Measurements from ENCODE around the gene ZFTA.
"Not testable (repeated sequence)": the region's sequence is repeated elsewhere in the genome, so short reads cannot be mapped to it uniquely, and the experiment has no call there.

Gene ZFTA

DNA sequence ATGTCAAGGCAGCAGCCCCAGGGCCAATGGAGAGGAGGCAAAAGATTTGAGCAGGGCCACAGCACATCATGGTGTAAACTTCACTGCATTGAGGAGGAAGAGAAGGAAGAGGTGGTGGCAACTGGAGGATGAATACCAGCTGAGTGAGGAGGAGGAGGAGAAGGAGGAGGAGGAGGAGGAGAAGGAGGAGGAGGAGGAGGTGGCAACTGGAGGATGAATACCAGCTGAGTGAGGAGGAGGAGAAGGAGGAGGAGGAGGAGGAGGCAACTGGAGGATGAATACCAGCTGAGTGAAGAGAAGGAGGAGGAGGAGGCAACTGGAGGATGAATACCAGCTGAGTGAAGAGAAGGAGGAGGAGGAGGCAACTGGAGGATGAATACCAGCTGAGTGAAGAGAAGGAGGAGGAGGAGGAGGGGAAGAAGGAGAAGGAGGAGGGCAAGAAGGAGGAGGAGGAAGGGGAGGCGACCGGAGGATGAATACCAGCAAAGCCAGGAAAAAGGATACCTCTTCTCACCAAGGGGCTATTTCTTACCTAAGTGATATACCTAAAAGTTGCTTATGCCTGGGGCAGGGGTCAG, 3.3 kb upstream of the ZFTA start:
- DNase-seq: not testable (repeated sequence)

DNA sequence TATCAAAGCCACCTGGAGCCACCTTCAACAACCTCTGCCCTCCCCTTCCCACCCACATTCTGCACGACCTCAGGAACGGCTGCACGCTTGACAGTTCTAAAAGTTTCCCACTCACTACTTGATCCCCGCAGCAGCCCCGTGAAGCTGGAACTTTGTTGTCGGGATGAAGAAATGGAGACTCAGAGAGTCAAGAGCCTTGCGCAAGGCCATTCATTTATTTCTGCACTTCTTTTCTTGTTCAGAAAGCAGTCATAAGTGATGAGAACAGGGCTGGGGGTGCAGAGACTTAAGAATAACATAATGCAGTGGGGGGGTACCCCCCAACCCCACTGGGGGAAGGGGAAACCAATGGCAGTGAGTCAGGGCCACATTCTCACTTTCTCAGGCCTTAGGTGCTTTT, 2.2 kb upstream of the ZFTA start:
- no peak for DNase-seq

DNA sequence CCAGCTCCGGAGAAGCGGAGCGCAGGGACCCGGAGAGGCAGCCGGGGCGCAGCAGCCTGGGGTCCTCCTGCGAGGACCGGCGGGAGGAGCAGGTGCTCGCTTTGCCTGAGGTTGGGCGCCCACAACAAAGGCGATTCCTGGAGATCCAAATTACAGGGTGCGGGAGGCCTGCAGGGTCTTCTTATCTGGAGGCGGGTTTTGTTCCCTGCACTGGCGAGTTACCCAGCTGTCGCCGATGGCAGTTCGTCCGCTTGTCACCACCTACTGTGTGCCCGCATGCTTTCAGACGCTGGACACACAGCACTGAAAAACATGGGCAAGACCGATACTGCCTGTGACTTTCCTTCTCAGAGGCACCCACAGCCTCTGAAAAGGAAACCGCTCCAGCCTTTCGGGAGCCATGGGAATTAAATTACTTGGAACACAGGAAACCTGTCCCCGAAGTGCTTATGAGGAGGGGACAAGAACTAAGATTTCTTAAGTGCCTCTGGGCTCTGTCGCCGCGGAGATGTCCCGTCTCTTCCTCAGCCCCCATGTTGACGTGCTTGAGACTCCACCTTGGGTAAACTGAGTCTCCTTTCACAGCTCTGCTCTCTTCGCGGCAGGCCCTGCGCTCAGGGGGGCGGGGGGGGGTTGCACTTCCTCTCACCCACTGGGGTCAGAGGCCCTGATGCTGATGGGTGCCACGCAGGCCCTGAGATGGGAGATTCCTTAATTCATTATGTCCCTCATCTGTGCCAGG, 1.3 kb upstream of the ZFTA start:
- DNase-seq: peak in 1 of 2 experiments; percentile 23

DNA sequence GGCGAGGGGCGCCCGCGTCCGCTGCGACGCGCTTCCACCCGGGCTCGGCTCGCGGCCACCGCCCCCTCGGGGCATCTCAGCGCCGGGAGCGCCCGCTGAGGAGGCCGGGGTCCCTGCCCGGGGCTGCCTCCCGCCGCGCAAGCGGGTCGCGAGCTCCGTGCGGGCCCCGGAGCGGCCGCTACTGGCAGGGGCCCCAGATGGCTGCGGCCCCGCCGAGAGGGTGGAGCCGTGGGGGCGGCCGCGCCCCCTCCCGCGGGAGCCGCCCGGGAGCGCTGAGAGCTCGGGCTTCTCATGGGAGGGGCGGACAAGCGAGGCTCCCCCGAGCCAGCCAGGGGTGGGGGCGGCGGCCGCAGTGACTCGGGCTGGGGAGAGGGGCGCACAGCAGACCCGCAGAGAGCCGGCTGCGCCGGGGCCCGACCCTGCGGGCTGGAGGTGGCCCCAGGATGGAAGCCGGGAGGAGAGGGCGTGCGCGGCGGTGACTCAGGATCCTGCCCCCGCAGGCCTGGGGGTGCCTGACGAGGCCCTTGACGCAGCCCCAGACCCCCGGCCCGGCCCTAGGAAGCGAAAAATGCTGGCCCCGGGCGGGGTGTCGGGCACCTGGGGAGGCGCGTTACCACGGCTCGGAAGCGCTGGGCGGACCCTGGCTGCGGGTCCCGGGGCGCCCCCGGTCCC, 603 bp upstream of the ZFTA start:
- DNase-seq: no peak

DNA sequence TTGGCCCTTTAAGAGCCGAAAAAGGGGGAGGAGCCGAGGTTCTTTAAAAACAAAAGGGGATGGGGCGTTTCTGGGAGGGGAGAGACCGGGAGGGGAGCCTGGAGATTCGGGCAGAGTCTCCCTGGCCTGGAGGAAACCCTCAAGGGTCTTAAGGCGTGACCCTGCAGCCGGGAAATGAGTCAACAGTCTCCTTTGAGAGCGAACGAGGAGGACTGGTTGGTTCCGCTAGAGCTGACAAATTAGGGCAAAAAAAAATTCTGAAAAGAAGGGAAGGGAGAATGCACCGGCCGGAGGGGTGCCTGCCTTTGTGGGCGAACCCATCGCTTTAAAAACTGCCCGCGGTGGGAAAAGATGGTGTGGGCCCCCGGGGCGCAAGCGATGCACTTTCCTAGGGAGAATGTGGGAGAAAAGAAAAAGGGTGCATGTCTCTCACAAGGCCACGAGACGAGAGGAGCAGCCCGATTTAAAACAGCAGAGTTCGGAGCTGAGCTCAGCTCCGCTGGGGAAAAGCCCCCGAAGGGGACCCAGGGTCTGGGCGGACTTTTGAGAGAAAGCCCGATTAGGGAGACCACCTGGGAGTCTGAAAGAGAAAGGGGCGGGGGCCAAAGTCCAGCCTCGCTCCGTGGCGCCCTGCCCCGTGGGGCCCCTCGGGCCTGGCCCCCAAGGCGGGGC, 874 bp downstream of the ZFTA start:
- DNase-seq: peak; percentile 41 to 62

DNA sequence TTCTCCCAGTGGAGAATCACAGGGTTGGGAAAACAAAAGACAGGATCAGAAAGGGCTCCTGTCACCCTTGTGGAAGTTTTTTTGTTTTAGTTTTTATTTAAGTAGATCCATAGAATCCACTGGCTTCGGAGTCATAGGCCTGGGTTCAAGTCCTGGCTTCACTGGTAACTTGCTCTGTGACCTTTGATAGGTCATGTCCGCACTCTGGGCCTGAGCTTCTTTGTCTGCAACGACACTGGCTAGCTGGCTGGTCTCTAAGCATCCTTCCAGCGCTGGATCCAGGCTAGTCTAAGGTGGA, 1.4 kb downstream of the ZFTA start:
- DNase-seq: no peak

DNA sequence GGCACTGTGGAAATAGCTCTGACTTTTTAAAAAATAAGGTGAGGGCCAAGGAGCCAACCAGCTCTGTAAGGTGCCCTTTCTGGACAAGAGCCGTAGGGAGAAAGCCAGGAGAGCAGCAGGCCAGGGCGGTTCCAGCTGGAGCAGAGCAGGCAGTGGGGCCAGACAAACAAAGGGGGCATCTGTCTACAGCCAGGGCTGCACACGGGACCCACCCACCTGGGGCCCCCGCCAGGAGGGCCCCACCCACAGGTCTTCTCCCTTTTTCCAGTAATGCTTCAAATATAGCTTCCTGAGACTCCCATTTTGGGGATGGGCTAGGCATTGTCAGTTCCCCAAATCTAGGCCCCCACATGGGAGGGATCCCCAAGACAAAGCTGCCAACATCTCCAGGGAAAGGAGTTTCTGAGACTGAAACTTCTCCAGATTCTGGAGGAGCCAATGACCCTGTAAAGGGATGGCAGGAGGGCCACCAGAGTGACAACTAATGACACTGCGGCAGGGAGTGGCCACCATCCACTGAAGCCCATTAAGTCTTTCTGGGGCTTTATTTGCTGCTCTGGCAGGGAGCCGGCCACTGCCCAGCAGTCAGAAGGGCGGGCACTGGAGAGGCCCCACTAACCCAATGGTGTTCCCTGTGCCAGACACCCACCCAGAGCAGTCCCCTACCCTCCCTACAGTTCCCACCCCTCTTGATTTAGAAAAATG, 1.9 kb downstream of the ZFTA start:
- no peak for DNase-seq

DNA sequence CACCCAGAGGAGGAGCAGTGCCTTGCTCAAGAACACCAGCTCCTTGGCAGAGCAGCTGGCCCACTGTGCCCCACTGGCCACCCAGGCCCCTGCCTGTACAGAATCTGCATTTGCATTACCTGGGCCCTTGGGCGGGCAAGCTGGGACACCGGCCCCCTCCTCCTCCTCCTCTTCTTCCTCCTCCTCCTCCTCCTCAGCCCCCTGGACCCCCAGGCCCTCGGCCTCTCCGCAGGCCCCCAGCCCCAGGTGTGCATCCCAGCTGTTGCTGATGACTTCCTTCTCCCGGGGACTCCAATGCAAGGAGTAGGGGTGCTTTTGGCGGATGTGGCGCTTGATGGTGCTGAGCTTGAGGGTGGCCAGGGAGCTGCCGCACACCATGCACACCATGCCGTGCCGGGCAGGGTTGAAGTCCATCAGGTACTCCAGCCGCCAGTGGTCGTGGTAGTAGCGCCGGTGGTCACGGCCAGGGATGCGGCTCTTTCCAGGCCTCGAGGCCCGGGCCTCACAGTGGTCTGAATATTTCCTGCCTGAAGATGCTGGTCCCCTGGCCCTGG, 2.8 kb downstream of the ZFTA start:
- DNase-seq: no peak

DNA sequence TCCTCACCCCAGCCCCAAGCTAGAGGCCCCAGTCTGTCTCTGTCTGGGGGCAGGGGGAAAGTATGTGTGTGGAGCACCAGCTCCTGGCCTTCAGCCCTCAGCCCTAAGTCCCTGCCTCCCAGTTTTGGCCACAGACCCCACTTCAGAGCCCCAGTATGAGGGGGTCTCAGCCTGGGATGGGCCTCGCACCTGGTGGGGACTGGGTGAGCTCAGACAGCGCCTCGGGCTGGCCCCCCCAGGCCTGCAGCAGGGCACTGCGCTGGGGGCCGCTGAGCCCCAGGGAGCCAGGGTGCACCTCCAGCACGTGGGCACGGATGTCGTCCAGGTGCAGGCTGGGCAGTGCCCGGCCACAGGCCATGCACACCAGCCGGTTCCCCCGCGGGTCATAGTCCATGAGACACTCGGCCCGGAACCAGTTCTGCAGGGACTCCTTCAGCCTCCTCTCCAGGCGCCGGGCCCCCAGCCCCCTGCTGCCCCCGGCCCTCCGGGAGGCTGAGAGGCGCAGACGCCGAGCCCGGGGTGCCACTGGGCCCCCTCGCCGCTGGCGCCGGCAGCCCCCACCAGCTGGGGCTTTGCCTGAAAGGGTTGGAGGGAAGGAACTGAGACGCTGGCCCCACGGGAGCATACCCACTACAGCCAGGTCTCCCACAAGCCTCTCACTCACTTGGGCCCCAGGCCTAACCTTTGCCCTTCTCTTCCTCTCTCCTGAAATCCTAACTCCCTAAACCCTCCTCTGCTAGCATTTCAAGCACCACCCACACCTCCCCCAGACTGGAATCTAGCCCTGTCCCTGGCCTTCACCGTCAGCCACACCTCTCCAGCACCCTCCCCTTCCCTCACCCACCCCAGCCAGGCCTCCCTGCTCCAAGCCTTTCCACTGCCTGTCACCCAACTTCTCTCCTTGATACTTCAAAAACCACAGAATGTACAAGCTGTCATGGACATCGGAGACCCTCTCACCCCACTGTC, 3.6 kb downstream of the ZFTA start:
- no peak for DNase-seq

DNA sequence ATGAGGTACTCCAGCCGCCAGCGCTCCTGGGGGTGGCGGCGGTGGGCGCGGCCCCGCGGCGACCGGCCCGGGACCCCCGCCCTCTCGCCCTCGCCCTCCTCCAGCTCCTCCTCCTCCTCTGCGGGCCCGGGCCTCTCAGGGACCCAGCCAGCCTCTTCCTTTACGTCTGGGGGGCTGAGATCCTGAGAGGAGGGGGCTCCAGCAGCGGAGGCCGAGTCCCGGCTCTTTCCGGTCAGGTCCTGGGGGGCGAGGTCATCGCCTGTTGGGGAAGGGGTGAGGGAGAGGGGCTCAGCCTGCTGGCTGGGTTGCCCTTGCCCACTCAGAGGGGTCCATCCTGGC, 4.3 kb downstream of the ZFTA start:
- DNase-seq: no peak

DNA sequence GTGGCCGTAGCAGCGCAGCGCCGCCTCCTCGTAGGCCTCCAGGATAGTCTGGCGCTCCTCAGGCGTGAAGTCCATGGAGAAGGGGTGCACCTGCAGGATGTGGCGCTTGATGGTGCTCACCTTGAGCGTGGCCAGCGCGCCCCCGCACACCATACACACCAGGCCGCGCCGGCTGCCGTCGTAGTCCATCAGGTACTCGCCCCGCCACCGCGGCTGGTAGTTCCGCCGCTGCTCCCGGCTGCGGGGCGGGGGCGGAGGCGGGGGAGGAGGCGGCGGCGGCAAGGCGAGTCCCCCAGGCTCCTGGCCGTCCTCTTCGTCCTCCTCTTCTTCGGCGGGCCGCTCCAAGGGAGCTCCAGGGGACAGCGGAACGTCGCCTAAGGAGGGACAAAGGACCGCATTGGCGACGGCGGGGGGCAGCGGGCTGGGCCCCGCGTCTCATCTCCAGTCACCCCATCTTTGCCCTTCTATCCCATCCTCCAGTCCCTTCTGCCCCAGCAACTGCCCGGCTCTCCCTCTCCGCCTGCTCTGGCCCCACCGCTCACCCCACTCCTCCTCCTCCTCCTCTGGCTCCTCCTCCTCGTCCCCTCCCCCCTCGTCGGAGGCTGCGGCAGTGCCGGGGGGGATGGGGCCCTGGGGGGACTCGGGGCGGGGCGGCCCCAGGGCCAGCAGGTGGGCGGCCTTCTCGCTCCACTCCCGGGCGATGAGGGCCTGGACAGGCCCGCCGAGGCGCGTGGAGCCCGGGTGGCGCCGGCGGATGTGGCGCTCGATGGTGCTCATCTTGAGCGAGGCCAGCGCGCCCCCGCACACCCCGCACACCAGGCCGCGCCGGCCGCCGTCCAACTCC, 4.9 kb downstream of the ZFTA start:
- DNase-seq: no peak

DNA sequence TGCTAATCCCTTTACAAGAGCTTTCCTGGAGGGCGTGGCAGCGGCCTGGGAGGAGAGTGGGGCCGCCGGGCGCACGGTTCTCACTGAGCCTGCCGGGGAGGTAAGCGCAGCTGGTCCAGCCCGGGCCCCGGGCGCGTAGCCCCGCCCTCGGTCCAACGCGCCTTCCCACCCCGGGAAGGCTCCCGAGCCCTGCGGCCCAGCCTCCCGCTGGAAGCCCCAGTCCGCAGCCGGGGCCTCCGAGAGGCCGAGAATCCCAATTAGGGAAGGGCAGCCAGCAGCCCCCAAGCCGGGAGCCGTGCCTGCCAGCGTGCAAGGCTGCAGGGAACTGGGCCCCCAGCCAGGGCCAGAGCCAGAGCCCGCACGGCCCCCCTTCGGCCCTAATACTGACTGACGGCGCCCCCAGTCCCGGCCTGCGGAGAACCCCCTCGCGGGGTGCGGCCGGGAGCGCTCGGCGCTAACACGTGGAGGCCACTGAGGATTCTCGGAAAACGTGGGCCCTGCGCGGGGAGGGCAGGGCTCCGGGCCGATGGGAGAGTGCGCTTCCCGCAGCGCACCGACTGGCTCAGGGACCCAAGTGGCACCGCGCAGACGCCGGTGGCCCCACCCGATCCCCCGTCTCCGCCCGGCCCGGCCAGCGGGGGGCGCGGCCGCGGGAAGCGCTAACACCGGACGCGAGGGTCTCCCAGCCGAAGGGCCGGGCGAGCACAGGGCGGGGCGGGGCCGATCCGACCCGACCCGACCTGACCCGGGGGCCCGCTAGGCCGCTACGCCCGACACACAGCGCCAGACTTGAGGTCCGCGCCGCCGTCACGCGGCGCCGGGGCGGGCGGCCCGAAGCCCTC, 5.7 kb downstream of the ZFTA start:
- DNase-seq: no peak

DNA sequence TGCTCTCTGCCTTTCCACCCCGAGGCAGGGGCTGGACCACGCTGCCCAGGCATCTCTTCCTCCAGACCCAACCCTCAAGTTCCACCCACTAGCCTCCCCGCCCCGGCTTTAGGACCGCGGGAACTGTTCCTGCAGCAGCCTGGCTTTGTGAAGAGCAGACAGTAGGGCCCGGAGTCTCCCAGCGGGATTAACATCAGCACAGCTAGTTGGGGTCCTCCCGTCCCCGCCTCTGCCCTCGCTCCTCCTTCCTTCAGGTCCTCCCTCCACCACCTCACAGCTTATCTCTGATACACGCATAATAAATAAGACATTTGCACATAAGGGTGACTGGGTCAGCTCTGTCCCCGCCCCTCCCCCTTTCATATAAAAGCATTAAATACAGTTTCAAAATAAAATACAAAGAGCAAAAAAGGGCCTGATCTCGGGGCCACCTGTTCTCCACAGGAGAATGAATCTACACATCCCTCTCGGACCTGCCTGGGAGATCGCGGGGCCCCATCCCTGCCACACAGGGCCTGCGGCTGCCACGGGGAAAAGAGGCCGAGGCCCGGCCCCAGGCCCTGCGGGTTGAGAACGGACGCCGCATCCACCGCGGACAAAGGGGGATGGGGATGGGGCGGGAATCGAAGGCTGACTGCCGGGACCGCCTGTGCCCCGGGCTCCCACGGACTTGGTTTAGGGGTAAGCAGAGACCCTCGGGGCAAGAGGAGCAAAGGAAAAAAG, 6.5 kb downstream of the ZFTA start:
- DNase-seq: no peak

DNA sequence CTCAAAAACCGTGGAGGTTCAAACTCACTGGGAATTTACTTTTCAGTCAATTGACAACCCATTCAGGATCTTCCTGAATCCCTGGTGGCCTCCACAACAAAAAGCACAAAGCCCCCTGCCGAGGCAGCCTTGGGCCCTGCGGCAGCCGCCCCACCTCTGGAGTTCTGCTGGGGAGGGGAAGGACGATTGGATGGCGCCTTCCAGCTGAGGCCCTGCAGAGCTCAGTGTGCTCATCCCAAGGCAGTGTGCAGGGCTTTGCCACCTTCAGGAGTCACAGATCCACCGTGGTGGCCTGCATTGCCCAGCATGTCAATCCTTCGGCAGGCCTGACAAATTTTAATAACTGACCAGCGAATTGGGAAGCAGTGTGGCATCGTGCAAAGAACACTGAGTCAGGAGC, 7.4 kb downstream of the ZFTA start:
- no peak for DNase-seq

DNA sequence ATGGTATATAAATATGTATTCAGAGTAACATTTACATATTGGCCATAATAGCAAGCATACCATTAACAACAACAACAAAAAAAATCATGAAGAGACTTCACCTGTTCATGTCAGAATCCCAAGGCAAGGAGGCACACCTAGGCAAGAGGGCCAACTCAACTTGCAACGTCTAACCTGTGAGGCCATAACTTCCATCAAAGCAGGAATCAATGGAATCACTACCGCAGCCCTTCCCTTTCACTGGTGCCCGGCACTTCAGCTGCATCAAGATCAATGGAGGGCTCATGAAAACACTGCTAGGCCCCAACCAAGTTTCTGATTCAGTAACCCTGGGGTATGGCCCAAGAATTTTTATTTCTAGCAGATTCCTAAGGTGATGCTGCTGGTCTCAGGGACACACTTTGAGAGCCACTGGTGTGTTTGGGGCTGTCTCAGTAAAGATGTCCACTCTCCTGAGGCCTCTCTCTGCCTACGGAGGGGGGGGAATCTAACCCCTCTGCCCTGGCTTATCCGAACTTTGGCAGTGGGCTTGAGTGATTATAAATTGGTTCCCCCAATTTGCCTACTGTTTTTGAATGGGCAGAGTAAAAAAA, 8.0 kb downstream of the ZFTA start:
- DNase-seq: no peak

DNA sequence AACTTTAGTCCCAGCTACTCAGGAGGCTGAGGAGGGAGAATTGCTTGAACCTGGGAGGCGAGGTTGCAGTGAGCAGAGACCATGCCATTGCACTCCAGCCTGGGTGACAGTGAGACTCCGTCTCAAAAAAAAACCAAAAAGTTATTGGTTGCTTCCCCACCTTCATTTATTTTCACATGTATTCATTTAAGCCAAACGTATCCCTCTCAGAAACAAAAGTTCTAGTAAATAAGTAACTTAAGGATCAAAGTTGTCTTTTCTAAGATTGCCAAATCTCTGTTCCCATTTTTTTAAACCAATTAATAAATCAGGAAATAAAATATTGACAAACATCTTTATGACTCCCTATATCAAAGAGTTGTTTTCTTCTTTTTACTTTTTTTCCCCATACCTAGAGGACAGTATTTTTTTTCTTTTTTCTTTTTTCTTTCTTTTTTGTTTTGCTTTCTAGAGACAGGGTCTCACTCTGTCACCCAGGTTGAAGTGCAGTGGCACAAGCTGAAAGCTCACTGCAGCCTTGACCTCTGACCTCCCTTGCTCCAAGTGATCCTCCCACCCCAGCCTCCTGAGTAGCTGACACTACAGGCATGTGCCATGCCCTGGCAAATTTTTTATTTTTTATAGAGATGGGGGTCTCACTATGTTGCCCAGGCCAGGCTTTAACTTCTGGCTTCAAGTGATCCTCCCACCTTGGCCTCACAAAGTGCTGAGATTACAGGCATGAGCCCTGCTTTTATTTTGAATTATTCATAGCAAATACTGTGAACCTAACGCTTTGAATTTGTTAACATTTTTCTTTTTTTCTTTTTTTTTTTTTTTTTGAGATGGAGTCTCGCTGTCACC, 11.4 kb downstream of the ZFTA start:
- DNase-seq: no peak

DNA sequence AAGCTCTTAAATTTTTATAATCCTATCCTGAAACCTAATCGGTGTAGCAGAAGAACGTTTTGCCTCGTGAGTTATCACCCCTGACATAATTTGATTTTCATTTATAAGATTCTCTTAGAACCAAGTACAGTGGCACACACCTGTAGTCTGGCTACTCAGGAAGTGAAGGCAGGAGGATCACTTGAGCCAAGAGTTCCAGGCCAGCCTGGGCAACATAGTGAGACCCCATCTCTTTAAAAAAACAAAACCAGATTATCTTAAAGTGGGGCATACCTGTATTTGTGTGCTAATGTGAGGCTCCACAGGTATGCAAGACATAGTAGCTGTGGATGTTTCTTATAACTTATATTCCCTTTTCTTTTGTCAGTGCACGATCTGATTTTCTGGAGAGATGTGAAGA, 19.0 kb downstream of the ZFTA start:
- DNase-seq: no peak

DNA sequence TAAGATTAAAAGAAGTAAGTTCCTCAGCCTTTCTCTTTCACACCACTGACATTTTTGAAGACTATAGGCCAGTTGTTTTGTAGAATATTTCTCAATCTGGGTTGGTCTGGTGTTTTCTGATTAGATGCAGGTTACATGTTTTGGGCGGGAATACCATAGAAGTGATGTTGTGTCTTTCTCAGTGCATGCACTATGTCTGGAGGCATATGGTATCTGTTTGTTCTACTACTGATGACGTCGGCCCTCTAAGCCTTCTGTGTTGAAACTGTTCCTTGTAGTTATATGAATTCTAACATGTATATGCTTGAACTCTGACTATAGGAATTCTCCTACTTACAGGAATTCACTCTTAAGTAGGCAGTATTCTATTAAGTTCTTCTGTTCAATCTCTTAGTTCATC, 21.6 kb downstream of the ZFTA start:
- no peak for DNase-seq
